SU-DHL-6 (cell line): Measurements from ENCODE around the gene LCAT.

ENCODE experiments used
- EZH2phosphoT487 ChIP-seq: fragments of 200-600 bp; sonication (generic), shearing (Covaris generic); conservative IDR thresholded peaks from 2 replicates; pipeline ENCODE4 v1.6.1; 2018; ENCODE audit warnings: mild to moderate bottlenecking, antibody characterized with exemption, low read length, moderate library complexity, mixed read lengths
- TF ChIP-seq, protein P1 (sequence below): fragments of 200-600 bp; sonication (generic); IDR thresholded peaks from one replicate; pipeline ENCODE4 v1.5.1; 2017; ENCODE audit warnings: antibody characterized with exemption, mild to moderate bottlenecking, low read length, moderate library complexity; ENCODE audit not compliant: insufficient read depth, poor library complexity, severe bottlenecking

- TF ChIP-seq EZH2phosphoT487: no peak
- TF ChIP-seq, protein P1, sequence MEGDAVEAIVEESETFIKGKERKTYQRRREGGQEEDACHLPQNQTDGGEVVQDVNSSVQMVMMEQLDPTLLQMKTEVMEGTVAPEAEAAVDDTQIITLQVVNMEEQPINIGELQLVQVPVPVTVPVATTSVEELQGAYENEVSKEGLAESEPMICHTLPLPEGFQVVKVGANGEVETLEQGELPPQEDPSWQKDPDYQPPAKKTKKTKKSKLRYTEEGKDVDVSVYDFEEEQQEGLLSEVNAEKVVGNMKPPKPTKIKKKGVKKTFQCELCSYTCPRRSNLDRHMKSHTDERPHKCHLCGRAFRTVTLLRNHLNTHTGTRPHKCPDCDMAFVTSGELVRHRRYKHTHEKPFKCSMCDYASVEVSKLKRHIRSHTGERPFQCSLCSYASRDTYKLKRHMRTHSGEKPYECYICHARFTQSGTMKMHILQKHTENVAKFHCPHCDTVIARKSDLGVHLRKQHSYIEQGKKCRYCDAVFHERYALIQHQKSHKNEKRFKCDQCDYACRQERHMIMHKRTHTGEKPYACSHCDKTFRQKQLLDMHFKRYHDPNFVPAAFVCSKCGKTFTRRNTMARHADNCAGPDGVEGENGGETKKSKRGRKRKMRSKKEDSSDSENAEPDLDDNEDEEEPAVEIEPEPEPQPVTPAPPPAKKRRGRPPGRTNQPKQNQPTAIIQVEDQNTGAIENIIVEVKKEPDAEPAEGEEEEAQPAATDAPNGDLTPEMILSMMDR: no peak
Observed at GRCh38 chr16:67962135-67962534, 18.2 kb upstream of the LCAT start.
